HEK293T (cell line): ENCODE measurements around the gene SRBD1.

Source experiments
- BHLHE40 ChIP-seq: fragments of 450-650 bp; IDR thresholded peaks from 2 replicates; pipeline ENCODE4 v1.6.1; 2016; ENCODE audit warnings: mild to moderate bottlenecking, moderate library complexity, borderline replicate concordance
- CTBP1 ChIP-seq: fragments of 450-650 bp; IDR thresholded peaks from 2 replicates; pipeline ENCODE4 v1.6.1; 2016; ENCODE audit warnings: borderline replicate concordance
- ELF4 ChIP-seq: fragments of 450-650 bp; IDR thresholded peaks from 2 replicates; pipeline ENCODE4 v1.6.1; 2017; ENCODE audit warnings: antibody characterized with exemption
- FOXA1 ChIP-seq: fragments of 450-650 bp; IDR thresholded peaks from 2 replicates; pipeline ENCODE4 v1.6.1; 2016; ENCODE audit warnings: mild to moderate bottlenecking
- FOXK2 ChIP-seq: fragments of 450-650 bp; IDR thresholded peaks from 2 replicates; pipeline ENCODE4 v1.6.1; 2016; ENCODE audit warnings: mild to moderate bottlenecking
- FOXM1 ChIP-seq: fragments of 450-650 bp; IDR thresholded peaks from 2 replicates; pipeline ENCODE4 v1.6.1; 2017; ENCODE audit warnings: mild to moderate bottlenecking, borderline replicate concordance
- L3MBTL2 ChIP-seq: fragments of 450-650 bp; conservative IDR thresholded peaks from 2 replicates; pipeline ENCODE4 v1.6.1; 2016; ENCODE audit warnings: mild to moderate bottlenecking
- LEF1 ChIP-seq: fragments of 450-650 bp; IDR thresholded peaks from 2 replicates; pipeline ENCODE4 v1.6.1; 2017; ENCODE audit warnings: mild to moderate bottlenecking, borderline replicate concordance
- NFRKB ChIP-seq: fragments of 450-650 bp; IDR thresholded peaks from 2 replicates; pipeline ENCODE4 v1.6.1; 2016; ENCODE audit warnings: mild to moderate bottlenecking, moderate library complexity
- SP1 ChIP-seq: fragments of 450-650 bp; IDR thresholded peaks from 2 replicates; pipeline ENCODE4 v1.6.1; 2017
- SUZ12 ChIP-seq: fragments of 450-650 bp; IDR thresholded peaks from 2 replicates; pipeline ENCODE4 v1.6.1; 2016; ENCODE audit warnings: mild to moderate bottlenecking
- TARDBP ChIP-seq: fragments of 450-650 bp; IDR thresholded peaks from 2 replicates; pipeline ENCODE4 v1.6.1; 2016
- ZNF384 ChIP-seq: fragments of 450-650 bp; IDR thresholded peaks from 2 replicates; pipeline ENCODE4 v1.6.1; 2016
- TF ChIP-seq, protein P1 (sequence below): fragments of 450-650 bp; IDR thresholded peaks from 2 replicates; pipeline ENCODE4 v1.6.1; 2016

- TF ChIP-seq NFRKB, result no peak
- no peak for TF ChIP-seq BHLHE40
- no peak for TF ChIP-seq FOXM1
- no peak for TF ChIP-seq SP1
- no peak for TF ChIP-seq TARDBP
- no peak for TF ChIP-seq ELF4
- TF ChIP-seq L3MBTL2, result no peak
- TF ChIP-seq SUZ12, result no peak
- TF ChIP-seq, protein P1, sequence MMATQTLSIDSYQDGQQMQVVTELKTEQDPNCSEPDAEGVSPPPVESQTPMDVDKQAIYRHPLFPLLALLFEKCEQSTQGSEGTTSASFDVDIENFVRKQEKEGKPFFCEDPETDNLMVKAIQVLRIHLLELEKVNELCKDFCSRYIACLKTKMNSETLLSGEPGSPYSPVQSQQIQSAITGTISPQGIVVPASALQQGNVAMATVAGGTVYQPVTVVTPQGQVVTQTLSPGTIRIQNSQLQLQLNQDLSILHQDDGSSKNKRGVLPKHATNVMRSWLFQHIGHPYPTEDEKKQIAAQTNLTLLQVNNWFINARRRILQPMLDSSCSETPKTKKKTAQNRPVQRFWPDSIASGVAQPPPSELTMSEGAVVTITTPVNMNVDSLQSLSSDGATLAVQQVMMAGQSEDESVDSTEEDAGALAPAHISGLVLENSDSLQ, result no peak
- no peak for TF ChIP-seq FOXK2
- no peak for TF ChIP-seq LEF1
- TF ChIP-seq CTBP1, result no peak
- TF ChIP-seq FOXA1, result no peak
- TF ChIP-seq ZNF384, result no peak
Observed at GRCh38 chr2:45545943-45546342, 65.1 kb downstream of the SRBD1 start.
